Suprapubic skin (tissue), 4 donors: Measurements from ENCODE around the gene LMF1.

Experiments used
- EP300 ChIP-seq: sonication (generic); formaldehyde crosslinking; IDR thresholded peaks from one replicate; pipeline ENCODE4 v1.6.1; 2017; ENCODE audit warnings: antibody characterized with exemption
- POLR2A ChIP-seq, 2 donors: fragments of 450-650 bp; IDR thresholded peaks; one replicate each; pipeline ENCODE4 v1.6.1; 2017; ENCODE audit warnings: antibody characterized with exemption in 2 of 2, mild to moderate bottlenecking in 2 of 2, moderate library complexity in 2 of 2
- POLR2AphosphoS5 ChIP-seq, 3 donors: sonication (generic); formaldehyde crosslinking; IDR thresholded peaks; one replicate each; pipeline ENCODE4 v1.6.1; 2017; ENCODE audit warnings: antibody characterized with exemption in 3 of 3
- TF ChIP-seq, protein P1 (sequence below), 2 donors: fragments of 200-600 bp in 1 of 2; fragments of 450-650 bp in 1 of 2; sonication (generic) in 1 of 2; IDR thresholded peaks; one replicate each; pipeline ENCODE4 v1.5.1; 2016 to 2019; ENCODE audit warnings: antibody characterized with exemption in 2 of 2, mild to moderate bottlenecking in 1 of 2, moderate library complexity in 1 of 2

GRCh38 chr16:1018447-1019198, 47.8 kb upstream of the LMF1 start:
- TF ChIP-seq, protein P1, sequence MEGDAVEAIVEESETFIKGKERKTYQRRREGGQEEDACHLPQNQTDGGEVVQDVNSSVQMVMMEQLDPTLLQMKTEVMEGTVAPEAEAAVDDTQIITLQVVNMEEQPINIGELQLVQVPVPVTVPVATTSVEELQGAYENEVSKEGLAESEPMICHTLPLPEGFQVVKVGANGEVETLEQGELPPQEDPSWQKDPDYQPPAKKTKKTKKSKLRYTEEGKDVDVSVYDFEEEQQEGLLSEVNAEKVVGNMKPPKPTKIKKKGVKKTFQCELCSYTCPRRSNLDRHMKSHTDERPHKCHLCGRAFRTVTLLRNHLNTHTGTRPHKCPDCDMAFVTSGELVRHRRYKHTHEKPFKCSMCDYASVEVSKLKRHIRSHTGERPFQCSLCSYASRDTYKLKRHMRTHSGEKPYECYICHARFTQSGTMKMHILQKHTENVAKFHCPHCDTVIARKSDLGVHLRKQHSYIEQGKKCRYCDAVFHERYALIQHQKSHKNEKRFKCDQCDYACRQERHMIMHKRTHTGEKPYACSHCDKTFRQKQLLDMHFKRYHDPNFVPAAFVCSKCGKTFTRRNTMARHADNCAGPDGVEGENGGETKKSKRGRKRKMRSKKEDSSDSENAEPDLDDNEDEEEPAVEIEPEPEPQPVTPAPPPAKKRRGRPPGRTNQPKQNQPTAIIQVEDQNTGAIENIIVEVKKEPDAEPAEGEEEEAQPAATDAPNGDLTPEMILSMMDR (IDR thresholded peaks at IDR 0.05) = no peak
- TF ChIP-seq POLR2AphosphoS5 (IDR thresholded peaks at IDR 0.05) (no peak), POLR2A (IDR thresholded peaks at IDR 0.05) (no peak), EP300 (no peak)
